Measurements from ENCODE around the gene NR0B1.

DNA sequence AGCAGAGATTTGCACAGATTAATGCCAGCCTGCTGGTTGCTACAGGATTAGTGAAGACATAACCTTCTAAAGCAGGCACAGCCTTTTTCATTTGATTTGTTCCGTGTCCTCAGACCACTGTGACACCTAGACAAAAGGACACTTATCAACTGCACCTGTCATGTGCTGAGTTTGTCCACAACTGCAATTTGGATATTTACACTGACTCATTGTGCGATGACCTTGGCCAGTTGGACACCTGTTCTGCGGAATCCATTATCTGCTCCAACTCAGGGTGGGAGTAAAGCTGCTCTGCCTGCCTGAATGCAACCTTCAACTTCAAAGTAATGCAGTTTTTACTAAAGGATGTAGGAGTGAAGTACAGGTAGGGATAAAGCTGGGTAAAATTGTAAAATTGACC, 4.1 kb upstream of the NR0B1 start:
- no peak for TF ChIP-seq CTCF (IDR thresholded peaks at IDR 0.05)
- no peak for TF ChIP-seq POLR2A (IDR thresholded peaks at IDR 0.05)
